KMS-11 (cell line): Measurements from ENCODE around the gene PLVAP.

Source experiments
- H2AFZ ChIP-seq: fragments of 200-600 bp; sonication (generic); 2 replicates; pipeline ENCODE4 v1.6.1; 2016; ENCODE audit warnings: antibody characterized with exemption, mixed run types, low read depth
- H3K27ac ChIP-seq: fragments of 200-600 bp; sonication (generic); 2 replicates; pipeline ENCODE4 v1.6.1; 2016; ENCODE audit warnings: mild to moderate bottlenecking, mixed run types
- H3K27me3 ChIP-seq: fragments of 200-600 bp; sonication (generic); 2 replicates; pipeline ENCODE4 v1.6.1; 2017; ENCODE audit warnings: mild to moderate bottlenecking, low read depth, mixed run types, moderate library complexity; ENCODE audit not compliant: insufficient read depth
- H3K36me3 ChIP-seq: fragments of 200-600 bp; sonication (generic); 2 replicates; pipeline ENCODE4 v1.6.1; 2017; ENCODE audit warnings: mild to moderate bottlenecking, mixed run types; ENCODE audit not compliant: insufficient read depth
- H3K4me1 ChIP-seq: fragments of 200-600 bp; sonication (generic); 2 replicates; pipeline ENCODE4 v1.6.1; 2016; ENCODE audit warnings: mild to moderate bottlenecking, low read depth, mixed run types; ENCODE audit not compliant: poor library complexity, severe bottlenecking
- H3K4me2 ChIP-seq: fragments of 200-600 bp; sonication (generic); 2 replicates; pipeline ENCODE4 v1.7.0; 2016; ENCODE audit warnings: mild to moderate bottlenecking, mixed run types
- H3K4me3 ChIP-seq: fragments of 200-600 bp; sonication (generic); IDR thresholded peaks from 2 replicates; pipeline ENCODE4 v1.6.1; 2017; ENCODE audit warnings: low read depth, low read length, mixed read lengths; ENCODE audit not compliant: insufficient read depth
- H3K79me2 ChIP-seq: fragments of 200-600 bp; sonication (generic); 2 replicates; pipeline ENCODE4 v1.6.1; 2016; ENCODE audit warnings: low read depth, mixed run types; ENCODE audit not compliant: insufficient read depth
- H3K9ac ChIP-seq: fragments of 200-600 bp; sonication (generic); 2 replicates; pipeline ENCODE4 v1.6.1; 2016; ENCODE audit warnings: mild to moderate bottlenecking, mixed run types
- H4K20me1 ChIP-seq: fragments of 200-600 bp; sonication (generic); 2 replicates; pipeline ENCODE4 v1.6.1; 2016; ENCODE audit warnings: mild to moderate bottlenecking, mixed run types; ENCODE audit not compliant: insufficient read depth
- TF ChIP-seq, protein P1 (sequence below): fragments of 200-600 bp; sonication (generic); conservative IDR thresholded peaks from 2 replicates; pipeline ENCODE4 v1.6.1; 2017; ENCODE audit warnings: low read depth, mild to moderate bottlenecking, antibody characterized with exemption, low read length, moderate library complexity, mixed read lengths

The PLVAP gene

DNA sequence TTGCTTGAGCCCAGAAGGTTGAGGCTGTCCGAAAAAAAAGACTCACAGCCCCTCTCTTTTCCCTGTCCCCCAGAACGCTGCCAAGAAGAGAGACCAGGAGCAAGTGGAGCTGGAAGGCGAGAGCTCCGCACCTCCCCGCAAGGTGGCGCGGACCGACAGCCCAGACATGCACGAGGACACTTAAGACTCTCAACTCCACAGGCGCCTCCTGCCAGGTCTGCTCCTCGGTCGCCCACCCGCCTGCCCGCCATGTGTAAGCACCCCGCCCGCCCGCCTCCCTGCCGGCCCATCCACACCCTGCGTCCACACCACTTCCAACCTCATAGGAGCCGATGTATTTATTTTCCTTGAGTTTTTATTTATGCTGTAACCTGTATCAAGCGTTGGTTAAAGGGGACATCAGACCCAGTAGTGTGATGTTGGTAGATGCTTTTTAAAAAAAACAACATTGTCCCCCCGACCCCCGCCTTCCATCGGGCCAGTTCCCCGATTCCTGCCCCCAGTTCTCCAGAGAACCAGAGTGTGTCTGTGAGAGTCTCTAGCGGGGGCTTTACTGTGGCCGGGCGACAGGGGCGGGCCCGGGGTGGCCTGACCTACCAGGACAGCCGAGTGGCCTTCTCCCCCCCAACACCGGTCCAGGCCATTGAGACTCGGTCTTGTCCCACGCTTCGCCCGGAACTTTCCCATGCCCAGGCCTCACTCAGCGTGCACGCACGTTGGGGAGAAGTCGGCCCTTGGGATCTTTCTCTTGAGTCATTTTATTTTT, 57.5 kb downstream of the PLVAP start:
- H3K4me2 ChIP-seq = no peak overlapping the region
- no peaks in the 10 kb centered on the region for H3K27me3 ChIP-seq
- H4K20me1 ChIP-seq = no peaks in the 10 kb centered on the region
- H3K4me3 ChIP-seq = no peak overlapping the region
- TF ChIP-seq, protein P1, sequence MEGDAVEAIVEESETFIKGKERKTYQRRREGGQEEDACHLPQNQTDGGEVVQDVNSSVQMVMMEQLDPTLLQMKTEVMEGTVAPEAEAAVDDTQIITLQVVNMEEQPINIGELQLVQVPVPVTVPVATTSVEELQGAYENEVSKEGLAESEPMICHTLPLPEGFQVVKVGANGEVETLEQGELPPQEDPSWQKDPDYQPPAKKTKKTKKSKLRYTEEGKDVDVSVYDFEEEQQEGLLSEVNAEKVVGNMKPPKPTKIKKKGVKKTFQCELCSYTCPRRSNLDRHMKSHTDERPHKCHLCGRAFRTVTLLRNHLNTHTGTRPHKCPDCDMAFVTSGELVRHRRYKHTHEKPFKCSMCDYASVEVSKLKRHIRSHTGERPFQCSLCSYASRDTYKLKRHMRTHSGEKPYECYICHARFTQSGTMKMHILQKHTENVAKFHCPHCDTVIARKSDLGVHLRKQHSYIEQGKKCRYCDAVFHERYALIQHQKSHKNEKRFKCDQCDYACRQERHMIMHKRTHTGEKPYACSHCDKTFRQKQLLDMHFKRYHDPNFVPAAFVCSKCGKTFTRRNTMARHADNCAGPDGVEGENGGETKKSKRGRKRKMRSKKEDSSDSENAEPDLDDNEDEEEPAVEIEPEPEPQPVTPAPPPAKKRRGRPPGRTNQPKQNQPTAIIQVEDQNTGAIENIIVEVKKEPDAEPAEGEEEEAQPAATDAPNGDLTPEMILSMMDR = no peak
- H2AFZ ChIP-seq = no peak overlapping the region
- no peaks in the 10 kb centered on the region for H3K4me1 ChIP-seq
- no peaks in the 10 kb centered on the region for H3K36me3 ChIP-seq
- H3K27ac ChIP-seq = no peak overlapping the region
- no peaks in the 10 kb centered on the region for H3K79me2 ChIP-seq
- no peak overlapping the region for H3K9ac ChIP-seq

DNA sequence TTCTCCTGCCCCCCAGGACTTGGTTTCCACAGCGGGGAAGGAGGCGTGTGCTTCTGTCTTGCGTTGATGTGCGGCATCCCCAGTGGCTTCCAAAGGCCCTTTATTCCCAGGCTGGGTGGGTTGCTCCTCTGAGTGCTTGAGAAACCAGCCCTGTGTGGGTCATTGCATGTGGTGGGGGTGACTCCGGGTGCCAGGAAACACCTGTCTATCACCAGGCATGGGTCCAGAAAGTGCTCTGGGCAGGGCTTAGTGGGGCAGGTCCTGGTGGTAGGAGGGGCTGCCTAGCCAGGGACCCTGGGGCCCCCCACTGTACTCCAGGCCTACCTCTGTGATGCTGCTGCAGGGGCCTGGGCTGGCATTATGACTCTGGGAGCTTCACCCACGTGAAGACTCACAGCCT, 58.2 kb downstream of the PLVAP start:
- no peaks in the 10 kb centered on the region for H3K27me3 ChIP-seq
- no peaks in the 10 kb centered on the region for H3K4me1 ChIP-seq
- no peaks in the 10 kb centered on the region for H3K36me3 ChIP-seq
- no peaks in the 10 kb centered on the region for H4K20me1 ChIP-seq
- H3K4me3 ChIP-seq = no peak overlapping the region
- TF ChIP-seq, protein P1 = no peak
- H3K4me2 ChIP-seq = no peak overlapping the region
- H3K9ac ChIP-seq = no peak overlapping the region
- H3K79me2 ChIP-seq = no peaks in the 10 kb centered on the region
- no peak overlapping the region for H2AFZ ChIP-seq
- no peak overlapping the region for H3K27ac ChIP-seq

DNA sequence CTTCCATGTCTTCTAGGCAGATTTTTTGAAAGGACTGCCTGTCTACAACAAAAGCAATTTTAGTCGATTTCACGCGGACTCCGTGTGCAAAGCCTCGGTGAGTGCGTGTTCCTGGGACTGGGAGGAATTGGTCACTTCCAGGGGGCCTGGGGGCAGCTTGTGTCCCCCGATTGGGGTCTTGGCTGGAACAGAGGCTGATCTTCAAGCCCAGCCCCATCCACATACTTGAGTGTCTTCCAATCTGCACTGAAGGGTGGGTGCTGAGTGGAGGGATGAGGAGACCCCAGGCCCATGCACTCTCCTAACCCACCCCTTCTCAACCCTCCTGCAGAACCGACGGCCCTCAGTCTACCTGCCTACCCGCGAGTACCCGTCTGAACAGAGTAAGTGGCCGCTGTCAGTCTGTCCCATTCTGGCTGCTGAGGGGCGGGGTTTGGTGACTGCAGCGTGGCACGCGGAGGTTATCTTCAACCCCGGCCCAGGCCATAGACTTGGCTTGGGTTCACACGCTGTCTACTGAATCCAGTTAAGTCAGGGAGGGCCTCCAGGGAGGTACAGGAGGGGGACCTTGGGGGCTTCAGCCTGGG, 63.0 kb downstream of the PLVAP start:
- Histone ChIP-seq H3K4me3 (no peak overlapping the region), H3K27me3 (no peaks in the 10 kb centered on the region), H3K27ac (no peak overlapping the region), H3K36me3 (no peaks in the 10 kb centered on the region), H3K4me1 (peaks cover 12% of the 10 kb centered on the region), H3K9ac (no peak overlapping the region), H4K20me1 (no peaks in the 10 kb centered on the region), H3K4me2 (no peak overlapping the region), H2AFZ (no peak overlapping the region), H3K79me2 (peaks cover 19% of the 10 kb centered on the region)
- TF ChIP-seq, protein P1 = no peak

DNA sequence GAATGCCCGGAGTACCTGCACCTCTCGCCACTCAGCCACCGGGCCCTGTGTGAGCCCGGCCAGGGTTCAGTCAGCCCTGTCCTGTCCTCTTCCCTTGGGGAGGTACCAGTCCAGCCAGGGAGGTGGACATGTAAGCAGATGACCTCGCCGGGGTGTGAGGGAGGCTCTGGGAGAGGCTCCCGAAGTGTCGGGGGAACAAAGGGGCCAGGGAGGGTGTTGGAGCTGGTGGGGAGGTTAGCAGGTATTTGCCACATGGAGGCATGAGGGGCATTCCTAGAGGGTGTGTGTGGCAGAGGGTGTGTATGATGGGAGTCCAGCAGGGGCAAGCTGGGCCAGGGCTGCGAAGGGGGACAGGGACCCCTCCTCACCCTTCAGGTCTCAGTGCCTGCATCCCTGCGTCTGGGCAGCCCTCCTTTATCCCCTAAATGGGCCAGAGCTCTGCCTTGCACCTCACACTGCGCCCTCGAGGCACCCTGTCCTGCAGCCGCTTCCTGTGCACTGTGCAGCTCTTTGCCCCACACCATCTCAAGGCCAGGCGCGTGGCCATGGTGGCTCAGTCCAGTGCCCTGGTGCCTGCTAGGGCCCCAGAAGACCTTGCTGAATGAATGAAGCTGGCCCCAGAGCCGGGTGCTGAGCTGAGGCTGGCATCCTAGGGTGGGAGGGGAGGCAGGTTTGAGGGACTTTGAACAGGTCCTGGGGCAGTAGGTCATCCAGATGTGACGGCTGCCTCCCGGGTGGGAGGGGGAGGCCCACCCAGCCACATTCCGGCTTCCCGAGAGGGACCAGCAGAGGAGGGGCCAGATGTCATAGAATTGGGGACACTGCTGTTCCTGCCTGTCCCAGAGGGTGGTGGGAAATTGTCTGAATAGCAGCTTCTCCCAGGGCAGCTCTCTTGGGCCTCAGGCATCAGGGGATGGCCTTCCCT, 64.7 kb downstream of the PLVAP start:
- Histone ChIP-seq H4K20me1 (no peaks in the 10 kb centered on the region), H3K9ac (no peak overlapping the region), H3K4me2 (no peak overlapping the region), H3K27me3 (no peaks in the 10 kb centered on the region), H3K79me2 (peaks cover 26% of the 10 kb centered on the region), H2AFZ (no peak overlapping the region), H3K4me3 (no peak overlapping the region), H3K4me1 (peaks cover 12% of the 10 kb centered on the region), H3K36me3 (no peaks in the 10 kb centered on the region), H3K27ac (no peak overlapping the region)
- TF ChIP-seq, protein P1 = no peak
